ENCODE results near the gene TAS1R1.

GRCh38 chr1:6586404-6586816 is 31.3 kb downstream of the TAS1R1 start:
- no peak for TF ChIP-seq JUNB (IDR thresholded peaks at IDR 0.05)
- TF ChIP-seq CTCF (IDR thresholded peaks at IDR 0.05): no peak
- TF ChIP-seq MYC (IDR thresholded peaks at IDR 0.05; ENCODE audit: borderline replicate concordance, low read length): no peak
- no peak for TF ChIP-seq POLR2A (IDR thresholded peaks at IDR 0.05; ENCODE audit: low read length)
- TF ChIP-seq RNF2 (IDR thresholded peaks at IDR 0.05; ENCODE audit: borderline replicate concordance, low read depth): no peak
- TF ChIP-seq MAFK (IDR thresholded peaks at IDR 0.05; ENCODE audit: partially characterized antibody): no peak
- no peak for TF ChIP-seq SMC3 (IDR thresholded peaks at IDR 0.05)
- TF ChIP-seq REST (IDR thresholded peaks at IDR 0.05): no peak
- TF ChIP-seq EP300 (IDR thresholded peaks at IDR 0.05): no peak
- TF ChIP-seq ZNF302 (CRISPR knock-in tag; IDR thresholded peaks at IDR 0.05): no peak
- TF ChIP-seq RAD21 (conservative IDR thresholded peaks at IDR 0.05 in 1 of 2, IDR thresholded peaks at IDR 0.05 in 1 of 2): no peak
- no peak for TF ChIP-seq KDM1A (IDR thresholded peaks at IDR 0.05; ENCODE audit: low read depth)
- no peak for TF ChIP-seq BCL3 (IDR thresholded peaks at IDR 0.05)

All from A549 (cell line).